NCI-H1417 (cell line): ENCODE results near the gene BRD2.
A peak's percentile ranks its signal among the peaks of the same experiment; 100 is the strongest.

Source experiments
- DNase-seq, 3 experiments: peaks; one replicate each; lab custom pipeline; 2025; lab: John Stamatoyannopoulos, UW

BRD2 gene

GRCh38 chr6:32993363-32993973 is 25.1 kb downstream of the BRD2 start:
- DNase-seq = no peak

GRCh38 chr6:32995448-32995847 is 27.1 kb downstream of the BRD2 start:
- DNase-seq = no peak

- DNase-seq = peak in 1 of 3 experiments; percentile 32
Measured at GRCh38 chr6:33000055-33000454, 31.7 kb downstream of the BRD2 start.

- DNase-seq = no peak
Measured at GRCh38 chr6:33001685-33002084, 33.3 kb downstream of the BRD2 start.

- DNase-seq = no peak
Measured at GRCh38 chr6:33004940-33005339, 36.5 kb downstream of the BRD2 start.

- DNase-seq = no peak
Measured at GRCh38 chr6:33007831-33008400, 39.5 kb downstream of the BRD2 start.

- DNase-seq = peak in 1 of 3 experiments; percentile 4
Measured at GRCh38 chr6:33008944-33009861, 40.8 kb downstream of the BRD2 start, which contains the start of gene HLA-DOA. HLA-DOA (minus strand) TSS chr6:33009591.

- DNase-seq = peak in 1 of 3 experiments; percentile 11
Measured at GRCh38 chr6:33010356-33010755, 42.0 kb downstream of the BRD2 start.

GRCh38 chr6:33013608-33014007 is 45.2 kb downstream of the BRD2 start:
- DNase-seq = no peak

- peak; percentile 63 to 90 (median 75) for DNase-seq
Measured at GRCh38 chr6:33014841-33015634, 46.6 kb downstream of the BRD2 start.

- DNase-seq = no peak
Measured at GRCh38 chr6:33015798-33016197, 47.4 kb downstream of the BRD2 start.

GRCh38 chr6:33017018-33017417 is 48.6 kb downstream of the BRD2 start:
- no peak for DNase-seq

- no peak for DNase-seq
Measured at GRCh38 chr6:33017694-33018353, 49.4 kb downstream of the BRD2 start.

GRCh38 chr6:33018418-33018817 is 50.0 kb downstream of the BRD2 start:
- no peak for DNase-seq

GRCh38 chr6:33018904-33019303 is 50.5 kb downstream of the BRD2 start:
- DNase-seq = no peak

- no peak for DNase-seq
Measured at GRCh38 chr6:33019372-33019771, 51.0 kb downstream of the BRD2 start.

- DNase-seq = no peak
Measured at GRCh38 chr6:33021917-33022316, 53.5 kb downstream of the BRD2 start.

- DNase-seq = no peak
Measured at GRCh38 chr6:33023536-33023935, 55.1 kb downstream of the BRD2 start.

GRCh38 chr6:33024521-33024920 is 56.1 kb downstream of the BRD2 start:
- no peak for DNase-seq

- no peak for DNase-seq
Measured at GRCh38 chr6:33028220-33028849, 59.9 kb downstream of the BRD2 start.
